Measurements from ENCODE around the gene NCOR1.
"Not testable (repeated sequence)": the region's sequence is repeated elsewhere in the genome, so short reads cannot be mapped to it uniquely, and the experiment has no call there.

The NCOR1 gene

DNA sequence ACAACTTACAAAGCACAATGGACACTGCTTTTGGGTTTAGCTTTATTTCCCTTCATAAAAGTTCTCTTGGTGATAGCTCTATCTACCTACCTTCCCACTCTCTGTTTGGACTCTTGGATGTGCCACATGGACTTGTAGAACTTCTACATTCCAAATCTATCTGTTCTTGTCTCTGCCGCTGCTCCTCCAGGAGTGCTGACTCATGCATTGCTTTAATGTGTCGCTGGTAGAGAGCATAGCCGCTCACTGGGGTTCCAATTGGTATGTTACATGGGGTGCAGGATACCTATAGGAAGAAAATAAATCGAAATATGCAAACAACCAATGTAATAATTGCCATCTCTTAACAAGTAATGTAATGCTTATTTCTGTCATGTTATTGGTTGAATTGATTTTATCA lies 123.6 kb downstream of the NCOR1 start:
- DNase-seq (ENCODE audit: low read depth in 2 of 2), result no peak

GRCh38 chr17:16086957-16087356 lies 128.4 kb downstream of the NCOR1 start:
- no peak for DNase-seq (ENCODE audit: low read depth in 2 of 2)

- no peak for DNase-seq (ENCODE audit: low read depth in 2 of 2)
Observed at GRCh38 chr17:16085066-16085699, 130.2 kb downstream of the NCOR1 start.

- DNase-seq (ENCODE audit: low read depth in 2 of 2), result no peak
Observed at GRCh38 chr17:16083223-16083622, 132.1 kb downstream of the NCOR1 start.

DNA sequence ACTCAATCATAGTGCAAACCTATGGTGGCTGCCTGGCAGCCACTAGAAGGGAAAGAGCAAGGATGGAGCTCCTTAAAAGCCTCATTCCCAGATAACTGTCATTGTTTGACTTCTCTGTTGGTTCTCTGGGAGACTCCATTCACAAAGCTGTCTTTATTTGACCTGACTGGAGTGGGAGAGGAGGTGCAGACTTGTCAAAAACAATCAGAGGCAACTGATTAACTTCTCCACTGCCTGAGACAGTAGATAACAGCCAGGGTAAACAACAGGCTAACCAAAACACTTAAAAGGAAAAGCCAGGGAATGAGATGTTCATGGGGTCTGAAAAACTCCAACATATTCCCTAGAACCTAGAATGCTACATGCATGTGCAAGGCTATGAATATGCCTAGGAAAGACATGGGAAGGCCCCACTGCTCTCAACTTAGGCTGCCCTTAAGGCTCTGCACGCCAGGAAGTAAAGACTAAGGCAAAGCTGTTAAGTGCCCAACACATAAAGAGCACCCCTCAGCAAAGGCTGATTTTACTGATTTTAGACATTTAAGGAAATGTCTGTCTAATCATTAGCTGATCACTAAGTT lies 133.7 kb downstream of the NCOR1 start:
- no peak for DNase-seq (ENCODE audit: low read depth in 2 of 2)

DNA sequence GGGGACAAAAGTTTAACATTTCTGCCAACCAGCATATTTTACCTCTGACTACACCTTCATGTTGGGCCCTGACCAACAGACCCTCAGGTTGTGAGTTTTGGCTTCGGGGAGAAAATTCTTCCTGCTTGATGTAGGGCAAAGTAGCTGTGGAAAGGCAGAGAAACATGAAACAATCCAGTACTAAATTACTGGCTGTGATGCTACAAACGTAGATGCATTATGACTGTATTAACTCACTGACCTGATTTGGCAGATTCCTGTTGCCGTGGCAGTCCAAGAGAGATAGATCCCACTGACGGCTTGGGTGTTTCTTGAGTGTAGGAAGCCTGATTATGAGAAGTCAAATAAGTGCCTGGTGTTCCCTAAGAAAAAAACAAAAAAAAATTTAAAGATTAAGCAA lies 135.0 kb downstream of the NCOR1 start:
- DNase-seq (ENCODE audit: low read depth in 2 of 2), result no peak

- no peak for DNase-seq (ENCODE audit: low read depth in 2 of 2)
Observed at GRCh38 chr17:16075949-16076348, 139.4 kb downstream of the NCOR1 start.

- DNase-seq (ENCODE audit: low read depth in 2 of 2), result no peak
Observed at GRCh38 chr17:16074423-16074822, 140.9 kb downstream of the NCOR1 start.

- no peak for DNase-seq (ENCODE audit: low read depth in 2 of 2)
Observed at GRCh38 chr17:16073845-16074244, 141.5 kb downstream of the NCOR1 start.

- no peak for DNase-seq (ENCODE audit: low read depth in 2 of 2)
Observed at GRCh38 chr17:16072031-16072430, 143.3 kb downstream of the NCOR1 start.

DNA sequence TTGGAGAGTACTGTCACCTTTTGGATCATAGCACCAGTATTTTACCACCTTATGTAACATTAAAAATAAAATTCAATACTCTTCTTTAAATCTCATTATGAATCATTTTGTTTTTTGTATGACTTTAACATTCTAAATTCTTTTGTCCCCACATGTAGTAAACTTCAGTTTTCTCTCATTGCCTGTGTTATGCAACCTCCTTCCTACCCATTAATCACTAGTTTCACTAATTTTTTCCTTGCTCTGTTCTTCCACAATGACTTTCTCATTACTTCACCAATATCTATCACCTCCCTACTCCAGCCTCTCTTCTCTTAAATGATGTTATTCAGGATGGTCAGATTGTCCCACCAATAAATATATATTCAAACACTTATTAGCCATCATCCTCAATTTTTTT lies 147.0 kb downstream of the NCOR1 start:
- no peak for DNase-seq (ENCODE audit: low read depth in 2 of 2)

GRCh38 chr17:16066125-16066524 lies 149.2 kb downstream of the NCOR1 start:
- no peak for DNase-seq (ENCODE audit: low read depth in 2 of 2)

DNA sequence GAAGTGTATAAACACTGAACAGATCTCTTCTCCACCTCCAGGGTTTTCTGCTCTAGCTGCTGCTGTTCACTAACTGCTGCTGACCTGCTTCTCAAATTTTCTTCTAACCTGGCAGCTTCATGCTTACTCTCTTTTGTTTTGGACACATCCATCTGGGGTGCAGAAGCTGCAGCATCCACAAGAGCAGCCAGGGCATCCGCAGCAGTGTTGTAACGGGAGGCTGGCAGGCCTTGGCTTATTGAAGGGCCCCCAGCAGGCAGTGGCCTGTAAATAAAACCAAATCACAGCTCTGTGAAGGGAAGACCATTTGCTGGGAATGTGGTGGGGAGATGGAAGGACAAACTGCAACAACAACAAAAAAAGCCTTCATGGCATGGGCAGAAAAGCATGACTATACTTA lies 153.7 kb downstream of the NCOR1 start:
- DNase-seq (ENCODE audit: low read depth in 2 of 2), result no peak

- not testable (repeated sequence) for DNase-seq (ENCODE audit: low read depth in 2 of 2)
Observed at GRCh38 chr17:16055139-16055538, 160.2 kb downstream of the NCOR1 start.

- no peak for DNase-seq (ENCODE audit: low read depth in 2 of 2)
Observed at GRCh38 chr17:16052486-16052885, 162.8 kb downstream of the NCOR1 start.

DNA sequence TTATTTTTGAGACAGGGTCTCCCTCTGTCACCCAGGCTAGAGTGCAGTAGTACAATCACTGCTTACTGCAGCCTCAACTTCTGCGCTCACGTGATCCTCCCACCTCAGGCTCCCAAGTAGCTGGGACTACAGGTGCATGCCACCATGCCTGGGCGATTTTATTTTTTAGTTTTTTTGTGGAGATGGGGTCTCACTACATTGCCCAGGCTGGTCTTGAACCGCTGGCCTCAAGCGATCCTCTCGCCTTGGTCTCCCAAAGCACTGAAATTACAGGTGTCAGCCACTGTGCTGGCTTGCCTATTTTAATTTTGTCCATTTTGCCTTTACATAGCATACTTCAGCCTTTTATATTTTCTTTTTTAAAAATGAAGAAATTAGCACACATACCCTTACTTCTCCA lies 164.5 kb downstream of the NCOR1 start:
- DNase-seq (ENCODE audit: low read depth in 2 of 2), result no peak

DNA sequence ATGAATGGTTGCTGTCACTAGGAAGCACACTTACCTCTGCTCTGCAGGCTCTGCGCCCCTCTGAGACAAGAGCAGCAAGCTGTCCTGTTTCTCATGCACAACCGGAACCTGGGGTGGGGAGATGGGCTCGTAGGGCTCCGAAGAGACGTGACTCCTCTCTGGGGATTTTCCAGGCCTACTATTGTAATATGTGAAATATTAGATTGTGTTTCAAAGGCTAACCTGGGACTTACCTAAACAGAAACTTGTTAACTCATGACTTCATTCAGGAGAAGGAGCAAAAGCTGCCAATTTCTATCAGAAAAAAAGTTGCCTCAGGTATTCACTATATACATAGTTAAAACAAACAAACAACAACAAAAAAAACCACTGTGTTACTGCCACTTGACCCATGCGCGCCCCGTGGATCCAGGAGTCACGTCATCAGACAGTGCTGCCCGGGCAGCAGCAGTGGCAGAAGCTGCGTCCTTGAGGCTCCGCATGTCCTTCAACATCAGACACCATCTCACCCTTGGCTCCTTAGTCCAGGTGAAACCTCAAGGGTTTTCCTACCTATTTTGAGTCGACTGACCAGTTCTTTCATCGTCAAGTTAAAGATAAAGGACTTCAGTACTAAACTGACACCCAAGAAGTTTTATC lies 166.4 kb downstream of the NCOR1 start:
- no peak for DNase-seq (ENCODE audit: low read depth in 2 of 2)

DNA sequence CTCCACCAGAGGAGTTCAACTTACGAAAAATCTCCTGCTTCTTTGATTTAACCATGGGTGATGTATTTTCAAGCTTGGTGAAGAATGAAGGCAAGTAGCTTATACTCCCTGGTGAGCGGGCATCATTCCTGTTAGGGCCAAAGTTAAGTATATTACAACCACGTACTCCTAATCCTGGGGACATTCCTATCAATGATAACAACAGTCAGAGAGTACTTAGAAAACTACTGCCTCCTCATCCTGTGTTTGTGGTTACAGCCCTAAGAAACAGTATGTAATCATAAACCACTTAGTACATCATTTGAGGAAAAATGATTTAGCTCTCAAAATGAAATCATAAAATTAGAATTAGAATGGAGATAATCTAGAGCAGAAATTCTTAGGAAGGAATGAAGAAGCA lies 168.4 kb downstream of the NCOR1 start:
- DNase-seq (ENCODE audit: low read depth in 2 of 2), result no peak

DNA sequence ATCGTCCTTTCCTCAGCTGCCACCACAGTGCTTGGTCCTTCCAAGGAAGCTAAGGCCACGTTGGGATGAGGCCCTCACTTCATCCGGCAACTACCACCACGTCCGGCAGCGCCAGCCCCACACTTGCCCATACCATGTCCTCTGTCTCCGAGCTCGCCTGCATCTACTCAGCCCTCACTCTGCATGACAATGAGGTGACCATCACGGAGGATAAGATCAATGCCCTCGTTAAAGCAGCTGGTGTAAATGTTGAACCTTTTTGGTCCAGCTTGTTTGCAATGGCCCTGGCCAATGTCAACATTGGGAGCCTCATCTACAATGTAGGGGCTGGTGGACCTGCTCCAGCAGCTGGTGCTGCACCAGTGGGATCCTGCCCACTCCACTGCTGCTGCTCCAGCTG lies 170.8 kb downstream of the NCOR1 start:
- DNase-seq (ENCODE audit: low read depth in 2 of 2), result no peak

DNA sequence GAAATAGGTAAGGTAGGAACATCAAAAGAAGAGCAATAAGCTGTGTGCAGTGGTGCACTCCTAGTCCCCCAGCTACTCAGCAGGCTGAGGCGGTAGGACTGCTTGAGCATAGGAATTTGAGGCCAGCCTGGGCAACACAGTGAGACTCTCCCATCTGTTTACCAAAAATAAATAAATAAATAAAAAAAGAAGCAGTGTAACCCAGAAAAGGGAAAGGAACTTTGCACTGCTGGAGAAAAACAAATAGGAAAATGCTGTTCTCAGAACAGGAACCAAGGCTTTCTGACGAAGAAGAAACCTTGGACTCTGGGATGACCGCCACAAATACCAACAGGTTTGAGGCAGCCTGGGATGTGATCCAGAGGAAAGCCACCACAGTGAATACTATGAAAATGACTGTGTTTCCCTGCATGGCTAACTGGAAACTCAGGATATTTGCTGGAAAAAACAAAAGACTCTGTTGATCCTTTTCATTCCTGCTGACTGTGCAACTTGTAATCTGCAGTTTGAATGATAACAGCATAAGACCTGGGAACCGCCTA lies 174.6 kb downstream of the NCOR1 start:
- no peak for DNase-seq (ENCODE audit: low read depth in 2 of 2)

- no peak for DNase-seq (ENCODE audit: low read depth in 2 of 2)
Observed at GRCh38 chr17:16037636-16038035, 177.7 kb downstream of the NCOR1 start.

GRCh38 chr17:16036261-16036660 lies 179.1 kb downstream of the NCOR1 start:
- DNase-seq (ENCODE audit: low read depth in 2 of 2), result no peak

GRCh38 chr17:16033729-16034349 lies 181.5 kb downstream of the NCOR1 start:
- no peak for DNase-seq (ENCODE audit: low read depth in 2 of 2)

All from stimulated activated CD8-positive, alpha-beta memory T cell treated with anti-CD3 and anti-CD28 coated beads, Interleukin-7, amount 100 ng/mL, for 4 hours (primary cell).